A549 (cell line): ENCODE measurements around the gene PRF1. TPM values are rescaled to one million over a fixed set of nuclear protein-coding genes. Genes with fewer than 3 reads are reported as not detected.

Experiments
- ATAC-seq, 2 experiments: fragments of 200-7000 bp in 1 of 2; fragments of >200 bp in 1 of 2; cut with Nextera tagmentation in 1 of 2; cut with Tn5 transposase in 1 of 2; 3 replicates each; pipeline versions ENCODE4 v1.8.0 to v1.9.1; 2018 to 2020; ENCODE audit warnings: mild to moderate bottlenecking in 1 of 2, moderate library complexity in 1 of 2
- CTCF ChIA-PET: fragments of 300-600 bp; sonication (Branson Sonifier 250); formaldehyde crosslinking; extraction: SDS; loops from one replicate; lab custom pipeline; 2021; ENCODE audit warnings: antibody characterized with exemption, inconsistent platforms; lab: Yijun Ruan, JAX
- POLR2A ChIA-PET: fragments of 350-600 bp; formaldehyde crosslinking; extraction: SDS; loops from one replicate; lab custom pipeline; 2021; ENCODE audit warnings: antibody characterized with exemption, inconsistent platforms; lab: Yijun Ruan, JAX
- DNase-seq, 2 experiments: peaks; one replicate each; pipeline versions ENCODE4 v3.0.0 to v3.0.0-alpha.2; 2011 to 2016; ENCODE audit warnings: low read depth in 1 of 2, low spot score in 1 of 2
- FAIRE-seq: peaks from 2 replicates; lab custom pipeline; 2011; peaks lifted over from hg19 to GRCh38; lab: Jason Lieb, UNC
- H3K27ac ChIP-seq, 2 experiments: fragments of >200 bp; sonication (Bioruptor Twin); formaldehyde crosslinking; 3 replicates each; pipeline ENCODE4 v1.5.1; 2016 to 2017
- H3K4me1 ChIP-seq: fragments of >200 bp; sonication (Bioruptor Twin); formaldehyde crosslinking; 3 replicates; pipeline ENCODE4 v1.6.1; 2016
- H3K4me2 ChIP-seq: fragments of >200 bp; sonication (Bioruptor Twin); formaldehyde crosslinking; 3 replicates; pipeline ENCODE4 v1.6.1; 2016
- H3K4me3 ChIP-seq: fragments of >200 bp; sonication (Bioruptor Twin); formaldehyde crosslinking; 3 replicates; pipeline ENCODE4 v1.5.1; 2016
- H3K9me3 ChIP-seq: fragments of >200 bp; sonication (Bioruptor Twin); formaldehyde crosslinking; 3 replicates; pipeline ENCODE4 v1.6.1; 2016
- ATOH8 ChIP-seq: fragments of 250-450 bp; sonication (Bioruptor Pico); IDR thresholded peaks from 2 replicates; pipeline ENCODE4 v1.5.0; 2020; ENCODE audit warnings: low read depth, mild to moderate bottlenecking, moderate library complexity
- CHD4 ChIP-seq: fragments of 200-600 bp; sonication (generic); IDR thresholded peaks from 2 replicates; pipeline ENCODE4 v1.6.1; 2016; ENCODE audit warnings: antibody characterized with exemption, mild to moderate bottlenecking, borderline replicate concordance
- CTCF ChIP-seq: fragments of >200 bp; sonication (Bioruptor Twin); formaldehyde crosslinking; IDR thresholded peaks from 3 replicates; pipeline ENCODE4 v1.5.1; 2016
- E2F6 ChIP-seq: IDR thresholded peaks from 2 replicates; pipeline ENCODE4 v1.6.1; 2012; ENCODE audit warnings: low read depth, borderline replicate concordance
- ELK1 ChIP-seq: fragments of 150-350 bp; IDR thresholded peaks from 2 replicates; pipeline ENCODE4 v1.6.1; 2014; ENCODE audit warnings: low read depth, mild to moderate bottlenecking, low read length
- ESRRA ChIP-seq: fragments of 150-350 bp; IDR thresholded peaks from 2 replicates; pipeline ENCODE4 v1.6.1; 2014; ENCODE audit warnings: mild to moderate bottlenecking, low read length, borderline replicate concordance
- FOSL2 ChIP-seq, 2 experiments: fragments of 450-650 bp in 1 of 2; fragments of >200 bp in 1 of 2; sonication (Bioruptor Twin) in 1 of 2; formaldehyde crosslinking; IDR thresholded peaks; 2 replicates each; pipeline versions ENCODE4 v1.5.0 to v1.6.1; 2016 to 2020; ENCODE audit warnings: mild to moderate bottlenecking in 1 of 2, moderate library complexity in 1 of 2
- FOXS1 ChIP-seq: fragments of 250-450 bp; sonication (Bioruptor Pico); IDR thresholded peaks from 2 replicates; pipeline ENCODE4 v1.5.0; 2020; ENCODE audit warnings: mild to moderate bottlenecking, moderate library complexity
- HES2 ChIP-seq: fragments of >200 bp; sonication (Bioruptor Twin); formaldehyde crosslinking; IDR thresholded peaks from 2 replicates; pipeline ENCODE4 v1.6.1; 2016
- HMGXB4 ChIP-seq: fragments of 250-450 bp; sonication (Bioruptor Pico); IDR thresholded peaks from 2 replicates; pipeline ENCODE4 v1.5.0; 2021; ENCODE audit warnings: mild to moderate bottlenecking, moderate library complexity, borderline replicate concordance
- KDM1A ChIP-seq: fragments of 200-600 bp; sonication (generic); IDR thresholded peaks from 2 replicates; pipeline ENCODE4 v1.6.1; 2016; ENCODE audit warnings: low read depth, mild to moderate bottlenecking
- KDM5A ChIP-seq: fragments of 200-600 bp; sonication (generic); IDR thresholded peaks from 2 replicates; pipeline ENCODE4 v1.6.1; 2016; ENCODE audit warnings: antibody characterized with exemption, mild to moderate bottlenecking
- PBX3 ChIP-seq: IDR thresholded peaks from 2 replicates; pipeline ENCODE4 v1.6.1; 2012
- RAD21 ChIP-seq, 2 experiments: fragments of >200 bp in 1 of 2; sonication (Bioruptor Twin) in 1 of 2; formaldehyde crosslinking in 1 of 2; IDR thresholded peaks in 1 of 2; conservative IDR thresholded peaks in 1 of 2; 2 replicates in 1 of 2; 3 replicates in 1 of 2; pipeline ENCODE4 v1.6.1; 2012 to 2018; ENCODE audit warnings: inconsistent platforms in 1 of 2
- TFCP2L1 ChIP-seq: fragments of 250-450 bp; sonication (Bioruptor Pico); IDR thresholded peaks from 2 replicates; pipeline ENCODE4 v1.5.0; 2021; ENCODE audit warnings: mild to moderate bottlenecking
- USF2 ChIP-seq: fragments of 450-650 bp; IDR thresholded peaks from 2 replicates; pipeline ENCODE4 v1.6.1; 2014; ENCODE audit warnings: antibody characterized with exemption
- WGBS: methylation state at CpG from one replicate; pipeline ENCODE4 v1.1.6; 2017; ENCODE audit errors: missing lambda C conversion rate; 5-methylcytosine and 5-hydroxymethylcytosine counted together
- polyA minus RNA-seq: library from RNA; depleted of rRNA, polyadenylated mRNA; stranded (reverse); fragments of >200 nt; gene quantifications from 2 replicates; pipeline ENCODE4 v1.2.3, GENCODE V29; 2011; rRNA and poly(A)+ RNA removed
- polyA plus RNA-seq, 4 experiments: library from polyadenylated mRNA; depleted of rRNA in 3 of 4; stranded (reverse); fragments of >200 nt; fragmentation: RNase III in 1 of 4; extraction: RNeasy Plus Mini Kit Qiagen cat#74134 plus additional on column Dnase treatment in 1 of 4; gene quantifications; 2 replicates in 3 of 4; 3 replicates in 1 of 4; pipeline ENCODE4 v1.2.3, GENCODE V29; 2011 to 2017

Gene PRF1
- not detected in 2 replicates for polyA plus RNA-seq (2011; rRNA removed)
- polyA plus RNA-seq (2012; cell fraction: cytosol; rRNA removed): not detected in 2 replicates
- not detected in 2 replicates for polyA plus RNA-seq (2012; cell fraction: nucleus; rRNA removed)
- polyA plus RNA-seq (2017; fragmentation: RNase III; extraction: RNeasy Plus Mini Kit Qiagen cat#74134 plus additional on column Dnase treatment): not detected in 3 replicates
- not detected in 2 replicates for polyA minus RNA-seq

GRCh38 chr10:70602665-70603448 is at the start of gene PRF1:
PRF1 (minus strand) TSS chr10:70602741; CDS start chr10:70600902, 1,839 bp downstream.
- 63% methylated on average over 11 of the region's 21 CpGs for WGBS
- POLR2A ChIA-PET: no interaction called here
- FAIRE-seq (no peak), DNase-seq (no peak), ATAC-seq (no peak; a peak in 1 of 6 replicates)
- no peak for TF ChIP-seq FOXS1 (CRISPR knock-in tag)
- TF ChIP-seq HMGXB4: no peak
- no peak for TF ChIP-seq PBX3
- no peak for TF ChIP-seq KDM1A
- no peak for TF ChIP-seq E2F6
- no peak for TF ChIP-seq ELK1
- no peak for TF ChIP-seq USF2
- no peak for TF ChIP-seq TFCP2L1 (CRISPR knock-in tag)
- no peak for TF ChIP-seq ATOH8 (CRISPR knock-in tag)
- no peak for TF ChIP-seq HES2
- TF ChIP-seq ESRRA: no peak
- TF ChIP-seq FOSL2 (IDR thresholded peaks at IDR 0.05): no peak
- no peak for TF ChIP-seq FOSL2 (CRISPR knock-in tag; IDR thresholded peaks at IDR 0.05)
- TF ChIP-seq CHD4: no peak
- no peak for TF ChIP-seq KDM5A
- TF ChIP-seq RAD21 (conservative IDR thresholded peaks at IDR 0.05 in 1 of 2, IDR thresholded peaks at IDR 0.05 in 1 of 2): no peak
- Histone ChIP-seq H3K4me3 (no peak within 1 kb of the TSS), H3K27ac (no peak within 1 kb of the TSS), H3K9me3 (no peaks in the 10 kb centered on the region), H3K4me1 (no peaks in the 10 kb centered on the region), H3K4me2 (no peak within 1 kb of the TSS)
- CTCF ChIA-PET: interaction anchor here (0.6 to 1.3 kb wide), 2 partner anchors 36 to 136 kb away, joined by 4 to 7 read pairs; no protein-coding TSS in a partner anchor

GRCh38 chr10:70651661-70652060 is 49.1 kb upstream of the PRF1 start:
- ChIA-PET CTCF (no interaction called here), POLR2A (no interaction called here)
- Histone ChIP-seq H3K4me3 (no peak overlapping the region), H3K4me2 (no peak overlapping the region), H3K4me1 (no peaks in the 10 kb centered on the region)
- DNase-seq (peak in 1 of 2 experiments; percentile 40), ATAC-seq (no peak)
- no peak for TF ChIP-seq FOXS1 (CRISPR knock-in tag)
- no peak for TF ChIP-seq CTCF
- TF ChIP-seq, all 56 proteins: peak for 0
- no peak for FAIRE-seq
- 0 out of 3 replicates have a peak, but pooled peaks cover 8% of the 10 kb centered on the region for H3K9me3 ChIP-seq
- whole genome bisulfite sequencing: 68% methylated on average over 5 of the region's 5 CpGs
- no peak overlapping the region for H3K27ac ChIP-seq
